ENCODE measurements around the gene SHISAL1.

SHISAL1 gene

GRCh38 chr22:44312766-44313165, at the start of gene SHISAL1:
Gene SHISAL1, minus strand, starts transcription at chr22:44312951. Its CDS starts 12,006 bp downstream, at chr22:44300945.
- H3K36me3 ChIP-seq (ENCODE audit: control insufficient read depth, insufficient read depth, low read length) = no peaks in the 10 kb centered on the region
- H3K27me3 ChIP-seq (replicated peaks; ENCODE audit: control insufficient read depth, insufficient read depth, low read length) = no peaks in the 10 kb centered on the region; the same call in none of the 2 replicates
- DNase-seq (ENCODE audit: extremely low read depth, insufficient read length) = no peak
- no peak within 1 kb of the TSS for H3K4me3 ChIP-seq (replicated peaks; ENCODE audit: low read depth, low read length)
- TF ChIP-seq, protein P1, sequence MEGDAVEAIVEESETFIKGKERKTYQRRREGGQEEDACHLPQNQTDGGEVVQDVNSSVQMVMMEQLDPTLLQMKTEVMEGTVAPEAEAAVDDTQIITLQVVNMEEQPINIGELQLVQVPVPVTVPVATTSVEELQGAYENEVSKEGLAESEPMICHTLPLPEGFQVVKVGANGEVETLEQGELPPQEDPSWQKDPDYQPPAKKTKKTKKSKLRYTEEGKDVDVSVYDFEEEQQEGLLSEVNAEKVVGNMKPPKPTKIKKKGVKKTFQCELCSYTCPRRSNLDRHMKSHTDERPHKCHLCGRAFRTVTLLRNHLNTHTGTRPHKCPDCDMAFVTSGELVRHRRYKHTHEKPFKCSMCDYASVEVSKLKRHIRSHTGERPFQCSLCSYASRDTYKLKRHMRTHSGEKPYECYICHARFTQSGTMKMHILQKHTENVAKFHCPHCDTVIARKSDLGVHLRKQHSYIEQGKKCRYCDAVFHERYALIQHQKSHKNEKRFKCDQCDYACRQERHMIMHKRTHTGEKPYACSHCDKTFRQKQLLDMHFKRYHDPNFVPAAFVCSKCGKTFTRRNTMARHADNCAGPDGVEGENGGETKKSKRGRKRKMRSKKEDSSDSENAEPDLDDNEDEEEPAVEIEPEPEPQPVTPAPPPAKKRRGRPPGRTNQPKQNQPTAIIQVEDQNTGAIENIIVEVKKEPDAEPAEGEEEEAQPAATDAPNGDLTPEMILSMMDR (IDR thresholded peaks at IDR 0.05; ENCODE audit: insufficient read depth, low read length, poor library complexity, severe bottlenecking) = no peak

GRCh38 chr22:44361391-44362126, 48.8 kb upstream of the SHISAL1 start:
- TF ChIP-seq, protein P1 (IDR thresholded peaks at IDR 0.05; ENCODE audit: insufficient read depth, low read length, poor library complexity, severe bottlenecking) = no peak
- DNase-seq (ENCODE audit: extremely low read depth, insufficient read length) = no peak
- H3K27me3 ChIP-seq (replicated peaks; ENCODE audit: control insufficient read depth, insufficient read depth, low read length) = peaks cover 3% of the 10 kb centered on the region
- H3K36me3 ChIP-seq (ENCODE audit: control insufficient read depth, insufficient read depth, low read length) = no peaks in the 10 kb centered on the region
- H3K4me3 ChIP-seq (replicated peaks; ENCODE audit: low read depth, low read length) = no peak overlapping the region

- no peak overlapping the region for H3K4me3 ChIP-seq (replicated peaks; ENCODE audit: low read depth, low read length)
- no peak for DNase-seq (ENCODE audit: extremely low read depth, insufficient read length)
- TF ChIP-seq, protein P1 (IDR thresholded peaks at IDR 0.05; ENCODE audit: insufficient read depth, low read length, poor library complexity, severe bottlenecking) = no peak
- H3K27me3 ChIP-seq (replicated peaks; ENCODE audit: control insufficient read depth, insufficient read depth, low read length) = peaks cover 3% of the 10 kb centered on the region
- H3K36me3 ChIP-seq (ENCODE audit: control insufficient read depth, insufficient read depth, low read length) = no peaks in the 10 kb centered on the region
Observed at GRCh38 chr22:44360668-44361381, 48.1 kb upstream of the SHISAL1 start.

DNA sequence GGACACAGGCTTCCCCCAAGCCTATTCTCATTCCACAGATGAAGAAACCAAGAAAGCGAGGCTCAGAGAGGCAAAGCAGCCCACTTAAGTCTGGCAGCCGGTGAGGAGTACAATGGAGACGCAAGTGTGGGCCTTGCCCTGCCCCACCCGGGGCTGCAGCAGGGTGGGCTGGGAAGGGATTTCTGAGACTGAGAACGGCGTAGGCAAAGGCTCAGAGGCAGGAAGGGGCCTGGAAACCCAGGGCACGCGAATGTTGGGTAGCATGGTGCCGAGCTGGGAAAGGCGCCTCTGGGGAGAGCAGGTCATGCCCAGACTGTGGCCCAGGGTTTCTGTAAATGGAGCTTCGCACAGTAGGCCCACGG, 47.5 kb upstream of the SHISAL1 start:
- TF ChIP-seq, protein P1 (IDR thresholded peaks at IDR 0.05; ENCODE audit: insufficient read depth, low read length, poor library complexity, severe bottlenecking) = no peak
- Histone ChIP-seq H3K4me3 (replicated peaks; ENCODE audit: low read depth, low read length) (no peak overlapping the region), H3K36me3 (ENCODE audit: control insufficient read depth, insufficient read depth, low read length) (no peaks in the 10 kb centered on the region), H3K27me3 (replicated peaks; ENCODE audit: control insufficient read depth, insufficient read depth, low read length) (peaks cover 5% of the 10 kb centered on the region)
- no peak for DNase-seq (ENCODE audit: extremely low read depth, insufficient read length)

- DNase-seq (ENCODE audit: extremely low read depth, insufficient read length) = no peak
- Histone ChIP-seq H3K27me3 (replicated peaks; ENCODE audit: control insufficient read depth, insufficient read depth, low read length) (peaks cover 5% of the 10 kb centered on the region), H3K4me3 (replicated peaks; ENCODE audit: low read depth, low read length) (no peak overlapping the region), H3K36me3 (ENCODE audit: control insufficient read depth, insufficient read depth, low read length) (no peaks in the 10 kb centered on the region)
- TF ChIP-seq, protein P1 (IDR thresholded peaks at IDR 0.05; ENCODE audit: insufficient read depth, low read length, poor library complexity, severe bottlenecking) = no peak
Observed at GRCh38 chr22:44359496-44360110, 46.9 kb upstream of the SHISAL1 start.
